PC-9 (cell line): ENCODE results near the gene PPIL4. TPM values are rescaled to one million over a fixed set of nuclear protein-coding genes. Genes with fewer than 3 reads are reported as not detected.
A peak's percentile ranks its signal among the peaks of the same experiment; 100 is the strongest.

ENCODE experiments used
- BruUV-seq: library from RNA; stranded (reverse); fragments of 400-500 nt; replicated peaks from 2 replicates; lab custom pipeline; 2021; lab: Mats Ljungman, UMichigan
- CTCF ChIA-PET: fragments of 300-600 bp; sonication (Branson Sonifier 250); formaldehyde crosslinking; loops from one replicate; lab custom pipeline; 2022; ENCODE audit warnings: antibody characterized with exemption; lab: Charles Lee
- POLR2A ChIA-PET: fragments of 300-600 bp; sonication (Branson Sonifier 250); formaldehyde crosslinking; loops from one replicate; lab custom pipeline; 2022; ENCODE audit warnings: antibody characterized with exemption; ENCODE audit not compliant: unreplicated experiment; lab: Charles Lee
- DNase-seq, 2 experiments: peaks; one replicate each; pipeline versions ENCODE4 v3.0.0 to v3.0.0-alpha.2; 2015 to 2022; ENCODE audit warnings: mixed read lengths in 1 of 2
- H2AFZ ChIP-seq: fragments of 200-600 bp; sonication (generic); 2 replicates; pipeline ENCODE4 v1.8.1; 2017; ENCODE audit warnings: antibody characterized with exemption
- H3F3A ChIP-seq: fragments of 200-600 bp; sonication (generic); 2 replicates; pipeline ENCODE4 v1.8.1; 2017; ENCODE audit warnings: antibody characterized with exemption, mild to moderate bottlenecking, low read depth; ENCODE audit not compliant: insufficient read depth
- H3K27ac ChIP-seq: fragments of 200-600 bp; sonication (generic); 2 replicates; pipeline ENCODE4 v1.6.1; 2016; ENCODE audit warnings: mixed run types
- H3K27me3 ChIP-seq: fragments of 200-600 bp; sonication (generic); 2 replicates; pipeline ENCODE4 v1.6.1; 2016; ENCODE audit warnings: low read depth, mixed run types; ENCODE audit not compliant: insufficient read depth
- H3K36me3 ChIP-seq: fragments of 200-600 bp; sonication (generic); 2 replicates; pipeline ENCODE4 v1.6.1; 2016; ENCODE audit warnings: low read depth, mixed run types
- H3K4me1 ChIP-seq: fragments of 200-600 bp; sonication (generic); replicated peaks from 2 replicates; pipeline ENCODE4 v1.6.1; 2016; ENCODE audit warnings: mixed run types; ENCODE audit not compliant: insufficient read depth
- H3K4me2 ChIP-seq: fragments of 200-600 bp; sonication (generic); 2 replicates; pipeline ENCODE4 v1.6.1; 2017; ENCODE audit warnings: mixed run types
- H3K4me3 ChIP-seq: fragments of 200-600 bp; sonication (generic); 2 replicates; pipeline ENCODE4 v1.6.1; 2016; ENCODE audit warnings: mixed run types
- H3K79me2 ChIP-seq: fragments of 200-600 bp; sonication (generic); 2 replicates; pipeline ENCODE4 v1.6.1; 2017; ENCODE audit warnings: low read depth, mixed run types
- H3K9me2 ChIP-seq: fragments of 200-600 bp; sonication (generic); 2 replicates; pipeline ENCODE4 v1.8.1; 2017; ENCODE audit warnings: mild to moderate bottlenecking; ENCODE audit not compliant: insufficient read depth
- H3K9me3 ChIP-seq: fragments of 200-600 bp; sonication (generic); 2 replicates; pipeline ENCODE4 v1.8.1; 2016; ENCODE audit warnings: low read depth; ENCODE audit not compliant: insufficient read depth
- H4K20me1 ChIP-seq: fragments of 200-600 bp; sonication (generic); 2 replicates; pipeline ENCODE4 v1.8.1; 2017; ENCODE audit not compliant: insufficient read depth
- EZH2 ChIP-seq: fragments of 200-600 bp; sonication (generic); IDR thresholded peaks from 2 replicates; pipeline ENCODE4 v1.8.0; 2017; ENCODE audit warnings: antibody characterized with exemption, low read depth
- intact Hi-C: fragments of 100-400 bp; cut with micrococcal nuclease; formaldehyde crosslinking; loops from one replicate; pipeline ENCODE4 v1.10.0; 2022; ENCODE audit not compliant: unreplicated experiment
- total RNA-seq: library from RNA; stranded (reverse); gene quantifications from 2 replicates; pipeline ENCODE4 v1.2.3, GENCODE V29; 2021
- TF ChIP-seq, protein P1 (sequence below): fragments of 200-600 bp; sonication (generic); conservative IDR thresholded peaks from 2 replicates; pipeline ENCODE4 v1.6.1; 2017; ENCODE audit warnings: mixed run types, antibody characterized with exemption, mild to moderate bottlenecking, moderate library complexity

The PPIL4 gene
- total RNA-seq, 1 experiment from 2014 or later, result 13.5 TPM

- Histone ChIP-seq H3K27ac (no peak overlapping the region), H3K9me2 (no peaks in the 10 kb centered on the region), H3K27me3 (no peaks in the 10 kb centered on the region), H3K4me3 (no peak overlapping the region), H2AFZ (no peak overlapping the region), H3K36me3 (no peaks in the 10 kb centered on the region), H3K4me2 (no peak overlapping the region), H3K79me2 (no peaks in the 10 kb centered on the region), H4K20me1 (no peaks in the 10 kb centered on the region), H3F3A (no peaks in the 10 kb centered on the region), H3K9me3 (no peaks in the 10 kb centered on the region), H3K4me1 (0 out of 2 replicates have a peak, but pooled peaks cover 9% of the 10 kb centered on the region)
- intact Hi-C loops, result no loop called here
- CTCF ChIA-PET, result no interaction called here
- no peak for DNase-seq
- POLR2A ChIA-PET, result no interaction called here
- BruUV-seq, result no TSS peak
- TF ChIP-seq, protein P1, sequence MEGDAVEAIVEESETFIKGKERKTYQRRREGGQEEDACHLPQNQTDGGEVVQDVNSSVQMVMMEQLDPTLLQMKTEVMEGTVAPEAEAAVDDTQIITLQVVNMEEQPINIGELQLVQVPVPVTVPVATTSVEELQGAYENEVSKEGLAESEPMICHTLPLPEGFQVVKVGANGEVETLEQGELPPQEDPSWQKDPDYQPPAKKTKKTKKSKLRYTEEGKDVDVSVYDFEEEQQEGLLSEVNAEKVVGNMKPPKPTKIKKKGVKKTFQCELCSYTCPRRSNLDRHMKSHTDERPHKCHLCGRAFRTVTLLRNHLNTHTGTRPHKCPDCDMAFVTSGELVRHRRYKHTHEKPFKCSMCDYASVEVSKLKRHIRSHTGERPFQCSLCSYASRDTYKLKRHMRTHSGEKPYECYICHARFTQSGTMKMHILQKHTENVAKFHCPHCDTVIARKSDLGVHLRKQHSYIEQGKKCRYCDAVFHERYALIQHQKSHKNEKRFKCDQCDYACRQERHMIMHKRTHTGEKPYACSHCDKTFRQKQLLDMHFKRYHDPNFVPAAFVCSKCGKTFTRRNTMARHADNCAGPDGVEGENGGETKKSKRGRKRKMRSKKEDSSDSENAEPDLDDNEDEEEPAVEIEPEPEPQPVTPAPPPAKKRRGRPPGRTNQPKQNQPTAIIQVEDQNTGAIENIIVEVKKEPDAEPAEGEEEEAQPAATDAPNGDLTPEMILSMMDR, result no peak
- TF ChIP-seq EZH2, result no peak
Measured at GRCh38 chr6:149488815-149489214, 57.0 kb downstream of the PPIL4 start.

DNA sequence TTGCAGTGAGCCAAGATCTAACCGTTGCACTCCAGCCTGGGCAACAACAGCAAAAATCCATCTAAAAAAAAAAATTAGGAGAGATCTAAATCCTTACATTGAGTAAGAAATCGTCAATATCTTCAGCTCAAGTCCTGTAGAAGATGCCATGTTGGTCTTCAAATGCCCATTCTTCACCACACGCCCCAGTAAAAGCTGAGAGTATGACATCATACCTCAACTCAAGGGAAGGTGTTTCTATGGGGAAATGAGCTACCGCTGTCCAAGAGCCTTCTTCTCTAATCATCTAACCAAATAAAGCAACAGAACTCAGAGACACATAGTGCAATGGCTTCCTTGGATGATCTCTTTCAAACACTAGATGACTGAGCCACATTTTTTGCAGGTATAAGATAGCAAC, 58.5 kb downstream of the PPIL4 start:
- Histone ChIP-seq H2AFZ (no peak overlapping the region), H3K27ac (no peak overlapping the region), H3K4me3 (no peak overlapping the region), H4K20me1 (no peaks in the 10 kb centered on the region), H3K27me3 (no peaks in the 10 kb centered on the region), H3K9me2 (no peaks in the 10 kb centered on the region), H3F3A (no peaks in the 10 kb centered on the region), H3K9me3 (no peaks in the 10 kb centered on the region), H3K36me3 (no peaks in the 10 kb centered on the region), H3K4me2 (no peak overlapping the region), H3K79me2 (no peaks in the 10 kb centered on the region), H3K4me1 (0 out of 2 replicates have a peak, but pooled peaks cover 9% of the 10 kb centered on the region)
- BruUV-seq, result no TSS peak
- CTCF ChIA-PET, result no interaction called here
- intact Hi-C loops, result no loop called here
- POLR2A ChIA-PET, result no interaction called here
- no peak for DNase-seq
- TF ChIP-seq, protein P1, result no peak
- no peak for TF ChIP-seq EZH2

DNA sequence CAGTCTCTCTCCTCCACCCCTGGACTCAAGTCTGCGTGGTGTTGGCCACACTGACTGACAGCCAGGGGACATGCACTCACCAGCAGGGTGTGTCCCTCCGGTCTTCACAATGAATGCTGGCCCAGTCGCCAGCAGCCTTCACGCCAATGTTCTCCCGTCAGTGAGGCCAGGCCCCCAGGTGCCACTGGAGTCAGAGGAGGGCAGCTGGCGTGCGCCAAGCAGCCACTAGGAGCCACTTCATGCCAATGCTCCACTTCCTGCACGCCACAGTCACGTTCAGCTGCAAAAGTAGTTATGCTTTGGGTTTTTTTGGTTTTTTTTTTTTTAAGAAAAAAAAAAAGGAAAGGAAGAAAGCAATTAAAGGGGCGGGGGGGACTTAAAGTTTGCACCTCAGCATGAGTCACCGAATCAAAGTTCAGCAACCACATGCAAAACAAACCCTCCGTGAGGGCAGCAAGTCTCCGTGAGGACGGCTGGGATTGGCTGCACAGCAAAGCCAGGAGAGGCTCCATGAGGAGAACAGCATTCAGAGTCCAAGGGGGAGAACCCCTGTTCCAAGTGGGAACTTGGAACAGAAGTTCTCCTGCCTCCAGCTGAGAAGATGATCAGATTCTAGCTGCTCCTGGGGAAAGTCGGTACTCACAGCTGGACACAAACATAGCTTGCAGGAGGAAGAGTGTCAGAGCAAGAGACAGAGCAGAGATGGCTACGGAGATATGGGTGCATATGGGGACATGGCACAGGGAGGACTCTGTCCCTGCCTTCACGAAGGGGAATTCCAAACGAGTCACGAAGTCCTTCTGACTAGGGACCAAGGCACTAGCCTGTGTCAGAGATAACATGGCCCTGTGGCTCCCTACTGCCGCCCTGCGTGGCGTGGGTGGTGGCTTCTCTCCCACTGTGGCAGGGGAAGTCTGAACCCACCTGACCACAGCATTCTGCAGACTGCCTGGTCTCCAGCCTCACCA, 60.8 kb downstream of the PPIL4 start, which contains the start of gene ZC3H12D:
TSS of gene ZC3H12D (minus strand) at position 282 of the 968 bp plus-strand sequence. CDS start 10,471 bp downstream, outside the sequence.
- H3K9me2 ChIP-seq, result no peaks in the 10 kb centered on the region
- no peaks in the 10 kb centered on the region for H3K9me3 ChIP-seq
- H3K27ac ChIP-seq, result no peak within 1 kb of the TSS
- TF ChIP-seq, protein P1, result no peak; the same call in 1 of the 2 replicates
- no peak for TF ChIP-seq EZH2
- no peak within 1 kb of the TSS; the same call in 1 of the 2 replicates for H2AFZ ChIP-seq
- 0 out of 2 replicates have a peak, but pooled peaks cover 9% of the 10 kb centered on the region for H3K4me1 ChIP-seq
- POLR2A ChIA-PET, result no interaction called here
- intact Hi-C loops, result no loop called here
- no peak within 1 kb of the TSS for H3K4me3 ChIP-seq
- no peaks in the 10 kb centered on the region for H4K20me1 ChIP-seq
- BruUV-seq, result no TSS peak
- H3K4me2 ChIP-seq, result peak within 1 kb of the TSS; percentile 65
- CTCF ChIA-PET, result interaction anchor here (0.6 kb wide), 2 partner anchors 30 to 78 kb away, joined by 3 to 4 read pairs; no protein-coding TSS in a partner anchor
- H3K36me3 ChIP-seq, result no peaks in the 10 kb centered on the region
- H3K27me3 ChIP-seq, result no peaks in the 10 kb centered on the region
- no peaks in the 10 kb centered on the region for H3F3A ChIP-seq
- peak; percentile 38 to 44 for DNase-seq
- no peaks in the 10 kb centered on the region for H3K79me2 ChIP-seq
